Vagina (tissue), 2 donors: ENCODE results near the gene ENPEP.

Experiments used
- CTCF ChIP-seq, 3 experiments: fragments of 450-650 bp in 2 of 3; fragments of 200-600 bp in 1 of 3; sonication (generic) in 1 of 3; IDR thresholded peaks; one replicate each; pipeline ENCODE4 v1.5.1; 2017 to 2019; ENCODE audit warnings: antibody characterized with exemption in 3 of 3, mild to moderate bottlenecking in 2 of 3, moderate library complexity in 2 of 3
- POLR2A ChIP-seq, 2 donors: fragments of 450-650 bp; IDR thresholded peaks; one replicate each; pipeline ENCODE4 v1.6.1; 2017; ENCODE audit warnings: antibody characterized with exemption in 2 of 2, mild to moderate bottlenecking in 2 of 2, moderate library complexity in 2 of 2
- POLR2AphosphoS5 ChIP-seq, 2 donors: sonication (generic); formaldehyde crosslinking; IDR thresholded peaks; one replicate each; pipeline ENCODE4 v1.9.0; 2017; ENCODE audit warnings: antibody characterized with exemption in 2 of 2, mild to moderate bottlenecking in 2 of 2, low read depth in 1 of 2; ENCODE audit not compliant: insufficient read depth in 1 of 2

- TF ChIP-seq CTCF (IDR thresholded peaks at IDR 0.05), result no peak
- no peak for TF ChIP-seq POLR2AphosphoS5 (IDR thresholded peaks at IDR 0.05; ENCODE audit: insufficient read depth in 1 of 2, low read depth in 1 of 2)
- no peak for TF ChIP-seq POLR2A (IDR thresholded peaks at IDR 0.05)
Observed at GRCh38 chr4:110501826-110502225, 25.9 kb downstream of the ENPEP start.
